ENCODE results near the gene AKR1B15. TPM values are rescaled to one million over a fixed set of nuclear protein-coding genes. Genes with fewer than 3 reads are reported as not detected.
"Not testable (repeated sequence)": the region's sequence is repeated elsewhere in the genome, so short reads cannot be mapped to it uniquely, and the experiment has no call there.

AKR1B15 gene
- total RNA-seq, 1 donor from 2014 or later = not detected

DNA sequence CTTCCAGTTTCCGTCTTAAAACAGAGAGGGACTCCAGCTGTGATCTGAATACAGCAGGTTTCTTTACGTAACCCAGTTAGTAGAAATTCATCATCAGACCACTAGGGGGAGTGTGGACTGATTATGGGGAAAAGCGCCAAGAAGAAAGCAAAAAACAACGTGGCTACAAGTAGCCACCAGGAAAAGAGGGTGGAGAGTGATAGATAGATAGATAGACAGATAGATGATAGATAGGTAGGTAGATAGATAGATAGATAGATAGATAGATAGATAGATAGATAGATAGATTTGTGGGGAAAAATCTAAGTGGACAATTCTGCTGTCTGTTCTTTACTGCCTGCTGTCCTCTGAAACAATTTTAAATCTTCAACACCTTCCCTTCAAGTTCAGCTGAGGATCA, 34.2 kb upstream of the AKR1B15 start:
- Histone ChIP-seq H3K27me3 (peaks cover 6% of the 10 kb centered on the region), H3K9me3 (no peaks in the 10 kb centered on the region), H3K4me1 (no peaks in the 10 kb centered on the region), H3K4me3 (no peak overlapping the region), H3K36me3 (no peaks in the 10 kb centered on the region), H3K27ac (no peak overlapping the region)
- DNase-seq (no peak), ATAC-seq (peak; percentile 84)
- intact Hi-C loops (cut with DNase I) = no loop called here
- TF ChIP-seq, protein P1, sequence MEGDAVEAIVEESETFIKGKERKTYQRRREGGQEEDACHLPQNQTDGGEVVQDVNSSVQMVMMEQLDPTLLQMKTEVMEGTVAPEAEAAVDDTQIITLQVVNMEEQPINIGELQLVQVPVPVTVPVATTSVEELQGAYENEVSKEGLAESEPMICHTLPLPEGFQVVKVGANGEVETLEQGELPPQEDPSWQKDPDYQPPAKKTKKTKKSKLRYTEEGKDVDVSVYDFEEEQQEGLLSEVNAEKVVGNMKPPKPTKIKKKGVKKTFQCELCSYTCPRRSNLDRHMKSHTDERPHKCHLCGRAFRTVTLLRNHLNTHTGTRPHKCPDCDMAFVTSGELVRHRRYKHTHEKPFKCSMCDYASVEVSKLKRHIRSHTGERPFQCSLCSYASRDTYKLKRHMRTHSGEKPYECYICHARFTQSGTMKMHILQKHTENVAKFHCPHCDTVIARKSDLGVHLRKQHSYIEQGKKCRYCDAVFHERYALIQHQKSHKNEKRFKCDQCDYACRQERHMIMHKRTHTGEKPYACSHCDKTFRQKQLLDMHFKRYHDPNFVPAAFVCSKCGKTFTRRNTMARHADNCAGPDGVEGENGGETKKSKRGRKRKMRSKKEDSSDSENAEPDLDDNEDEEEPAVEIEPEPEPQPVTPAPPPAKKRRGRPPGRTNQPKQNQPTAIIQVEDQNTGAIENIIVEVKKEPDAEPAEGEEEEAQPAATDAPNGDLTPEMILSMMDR (IDR thresholded peaks at IDR 0.05) = peak; percentile 82

DNA sequence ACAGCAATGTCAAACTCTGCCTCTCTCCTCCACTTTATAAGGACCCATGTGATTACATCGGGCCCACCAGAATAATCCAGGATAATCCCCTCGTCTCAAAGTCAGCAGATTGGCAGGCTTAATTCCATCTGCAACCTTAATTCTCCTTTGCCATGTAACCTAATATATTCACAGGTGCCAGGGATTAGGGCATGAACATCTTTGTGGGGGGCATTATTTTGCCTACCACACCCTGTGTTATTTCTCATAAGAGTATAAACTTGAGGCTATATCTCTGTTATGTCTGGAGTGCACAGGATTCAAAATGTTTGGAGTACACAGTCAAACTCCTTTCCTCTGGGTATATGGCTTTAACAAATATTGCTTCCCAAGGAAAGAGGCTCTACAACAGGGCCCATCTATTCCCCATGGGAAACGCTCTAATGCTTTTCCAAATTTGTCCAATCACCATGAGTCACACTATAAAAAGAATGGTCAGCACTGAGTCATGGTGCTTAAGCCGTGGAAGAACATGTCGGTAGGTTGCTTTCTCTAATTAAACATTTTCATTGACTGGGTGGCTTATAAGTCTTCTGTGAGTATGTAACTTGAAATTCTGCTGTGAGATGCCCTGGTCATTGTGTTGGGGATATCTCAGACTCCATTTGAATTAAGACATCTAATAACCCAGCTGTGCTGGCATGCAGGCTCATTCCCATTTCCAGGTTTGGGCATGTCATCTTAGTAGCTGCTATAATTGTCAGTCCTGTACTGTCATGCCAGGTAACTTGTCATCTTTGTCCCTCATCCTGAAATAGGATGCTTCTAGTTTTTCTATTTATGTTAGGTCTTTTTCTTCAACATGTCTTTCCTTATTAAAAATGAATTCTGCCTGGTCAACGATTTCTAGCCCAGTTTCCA, 33.1 kb upstream of the AKR1B15 start:
- no peak for DNase-seq
- Histone ChIP-seq H3K27me3 (peaks cover 6% of the 10 kb centered on the region), H3K4me3 (no peak overlapping the region), H3K36me3 (no peaks in the 10 kb centered on the region), H3K4me1 (no peaks in the 10 kb centered on the region), H3K27ac (no peak overlapping the region), H3K9me3 (no peaks in the 10 kb centered on the region)
- TF ChIP-seq, protein P1 (IDR thresholded peaks at IDR 0.05) = no peak
- no peak for ATAC-seq
- intact Hi-C loops (cut with DNase I) = no loop called here

DNA sequence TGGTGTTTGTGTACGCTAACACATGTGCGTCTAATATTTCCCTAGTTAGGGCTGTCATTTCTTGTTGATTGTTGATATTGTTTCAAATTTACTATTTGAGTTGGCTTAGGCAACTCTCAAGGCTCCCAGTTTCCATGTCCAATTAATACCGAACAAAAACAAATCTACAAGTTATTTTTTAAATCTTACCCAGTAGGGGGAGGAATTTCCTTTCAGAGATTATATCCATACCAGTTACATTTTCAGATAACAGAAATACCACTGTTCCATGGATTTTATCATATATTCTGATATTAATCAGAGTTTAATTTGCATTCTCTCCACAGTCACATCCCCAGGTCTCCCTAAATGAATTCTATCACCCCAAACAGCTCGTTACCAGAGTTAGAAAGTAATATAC, 28.8 kb upstream of the AKR1B15 start:
- intact Hi-C loops (cut with DNase I) = loop anchor here (5.0 kb wide), 1 partner anchor 82 kb away; no protein-coding TSS in a partner anchor
- H3K27me3 ChIP-seq = peaks cover 9% of the 10 kb centered on the region
- TF ChIP-seq, protein P1 (IDR thresholded peaks at IDR 0.05) = no peak
- DNase-seq (no peak), ATAC-seq (no peak)
- no peaks in the 10 kb centered on the region for H3K36me3 ChIP-seq
- no peaks in the 10 kb centered on the region for H3K4me1 ChIP-seq
- H3K9me3 ChIP-seq = no peaks in the 10 kb centered on the region
- no peak overlapping the region for H3K4me3 ChIP-seq
- H3K27ac ChIP-seq = no peak overlapping the region

DNA sequence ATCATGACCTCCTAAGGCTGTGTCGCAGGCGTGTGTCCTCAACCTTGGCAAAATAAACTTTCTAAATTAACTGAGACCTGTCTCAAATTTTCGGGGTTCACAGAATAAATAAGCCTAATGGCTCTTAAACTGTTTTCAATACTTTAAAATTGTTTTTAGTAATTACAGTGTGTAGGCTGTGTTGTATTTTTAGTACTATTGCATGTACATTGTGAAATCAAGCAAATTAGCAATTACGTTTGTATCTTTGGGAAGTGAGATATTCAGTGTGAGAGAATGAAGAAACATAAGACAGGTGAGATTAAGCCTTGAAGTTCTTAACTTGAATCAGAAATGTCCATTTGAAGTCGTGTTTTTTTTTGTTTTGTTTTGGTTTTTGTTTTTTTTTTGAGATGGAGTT, 26.3 kb upstream of the AKR1B15 start:
- intact Hi-C loops (cut with DNase I) = loop anchor here (5.0 kb wide), 1 partner anchor 80 kb away; no protein-coding TSS in a partner anchor
- Histone ChIP-seq H3K27me3 (peaks cover 9% of the 10 kb centered on the region), H3K4me3 (no peak overlapping the region), H3K4me1 (no peaks in the 10 kb centered on the region), H3K9me3 (no peaks in the 10 kb centered on the region), H3K36me3 (no peaks in the 10 kb centered on the region), H3K27ac (no peak overlapping the region)
- ATAC-seq = no peak
- TF ChIP-seq, protein P1 (IDR thresholded peaks at IDR 0.05) = no peak
- no peak for DNase-seq

DNA sequence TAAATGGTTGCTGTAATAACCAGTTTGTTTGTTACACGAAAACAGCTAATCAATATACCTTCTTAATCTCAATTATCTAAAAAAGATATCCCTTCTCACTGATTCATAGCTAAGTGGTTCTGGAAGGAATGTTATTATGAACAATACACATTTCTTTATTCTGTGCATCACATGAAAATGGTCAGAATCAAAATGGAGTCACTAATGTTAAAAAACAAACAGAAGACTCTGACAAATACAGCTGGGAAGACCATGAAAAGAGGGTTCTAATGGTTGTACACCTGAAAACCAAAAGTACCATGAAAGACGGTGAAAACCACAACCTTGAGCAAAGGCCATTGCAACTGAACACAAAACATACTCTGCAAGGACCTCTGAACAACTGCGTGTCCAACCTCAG, 23.5 kb upstream of the AKR1B15 start:
- H3K36me3 ChIP-seq; DNase-seq; H3K27me3 ChIP-seq; H3K9me3 ChIP-seq; H3K27ac ChIP-seq; ATAC-seq; H3K4me1 ChIP-seq; H3K4me3 ChIP-seq; intact Hi-C loops (cut with DNase I): not testable (repeated sequence)

DNA sequence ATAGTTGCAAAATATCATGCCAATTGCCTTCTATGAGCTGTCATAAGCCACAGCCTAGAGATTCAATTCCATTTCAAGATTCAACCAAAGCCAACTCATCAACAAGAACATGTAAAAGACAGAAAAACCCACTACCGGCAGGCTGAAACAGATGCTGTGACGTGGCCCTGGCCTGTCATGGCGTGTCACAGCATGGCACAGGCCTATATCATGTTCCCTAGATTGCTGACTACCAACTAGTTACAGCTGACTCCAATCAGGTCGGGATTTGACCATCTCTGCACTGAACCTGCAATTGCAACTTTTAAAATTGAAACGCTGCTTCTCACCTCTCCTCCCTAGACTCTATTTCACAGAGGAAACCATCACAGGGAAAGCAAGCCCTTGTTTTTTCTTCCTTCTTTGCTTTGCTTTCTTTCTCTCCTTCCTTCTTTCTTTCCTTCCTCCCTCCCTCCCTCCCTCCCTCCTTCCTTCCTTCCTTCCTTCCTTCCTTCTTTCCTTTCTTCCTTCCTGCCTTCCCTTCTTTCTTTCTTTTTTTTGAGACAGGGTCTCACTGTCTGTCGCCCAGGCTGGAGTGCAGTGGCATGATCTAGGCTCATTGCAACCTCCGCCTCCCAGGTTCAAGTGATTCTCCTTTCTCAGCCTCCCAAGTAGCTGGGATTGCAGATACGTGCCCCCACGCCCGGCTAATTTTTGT, 22.2 kb upstream of the AKR1B15 start:
- ATAC-seq; H3K4me3 ChIP-seq; H3K27ac ChIP-seq; H3K4me1 ChIP-seq; H3K36me3 ChIP-seq; intact Hi-C loops (cut with DNase I); H3K9me3 ChIP-seq; H3K27me3 ChIP-seq; DNase-seq: not testable (repeated sequence)
